Measurements from ENCODE around the gene PRPF39. TPM values are rescaled to one million over a fixed set of nuclear protein-coding genes. Genes with fewer than 3 reads are reported as not detected.

The PRPF39 gene
- total and polyA plus RNA-seq, 10 of the 15 experiments (the other 5 are each of a cell fraction or from before 2014, with no cell fraction given): 22.1 to 91.7 (median 36.9) TPM

GRCh38 chr14:45135659-45136395 is 51.9 kb downstream of the PRPF39 start, which contains the start of gene FANCM (continued):
- TF ChIP-seq BRCA1 (IDR thresholded peaks at IDR 0.05; ENCODE audit: low read depth, low read length) (no peak), SMAD5 (IDR thresholded peaks at IDR 0.05; ENCODE audit: low read depth) (no peak), TCF12 (IDR thresholded peaks at IDR 0.05; ENCODE audit: low read depth, low read length) (peak; percentile 4; the same call in 1 of the 2 replicates), CBX3 (IDR thresholded peaks at IDR 0.05; ENCODE audit: borderline replicate concordance, low read depth) (no peak), JUND (IDR thresholded peaks at IDR 0.05; ENCODE audit: low read depth, low read length) (no peak), PAX5 (IDR thresholded peaks at IDR 0.05; ENCODE audit: borderline replicate concordance, low read depth, low read length) (no peak), MEF2A (IDR thresholded peaks at IDR 0.05; ENCODE audit: insufficient read depth, low read depth, low read length) (no peak), ZNF384 (IDR thresholded peaks at IDR 0.05; ENCODE audit: borderline replicate concordance, low read depth, low read length) (no peak), ZNF274 (IDR thresholded peaks at IDR 0.05; ENCODE audit: insufficient read depth, insufficient read length) (no peak), NFYB (IDR thresholded peaks at IDR 0.05; ENCODE audit: insufficient read depth, low read depth, low read length) (peak; percentile 94), E2F8 (IDR thresholded peaks at IDR 0.05; ENCODE audit: low read depth, partially characterized antibody) (peak; percentile 93), SMAD1 (IDR thresholded peaks at IDR 0.05; ENCODE audit: low read depth, partially characterized antibody) (no peak), SRF (IDR thresholded peaks at IDR 0.05; ENCODE audit: low read depth in 2 of 2, low read length in 2 of 2) (peak in 1 of 2 experiments; percentile 62; a peak in 1 of 4 replicates), MYB (IDR thresholded peaks at IDR 0.05; ENCODE audit: borderline replicate concordance, low read depth, low read length) (no peak)
- TF ChIP-seq, protein P1, sequence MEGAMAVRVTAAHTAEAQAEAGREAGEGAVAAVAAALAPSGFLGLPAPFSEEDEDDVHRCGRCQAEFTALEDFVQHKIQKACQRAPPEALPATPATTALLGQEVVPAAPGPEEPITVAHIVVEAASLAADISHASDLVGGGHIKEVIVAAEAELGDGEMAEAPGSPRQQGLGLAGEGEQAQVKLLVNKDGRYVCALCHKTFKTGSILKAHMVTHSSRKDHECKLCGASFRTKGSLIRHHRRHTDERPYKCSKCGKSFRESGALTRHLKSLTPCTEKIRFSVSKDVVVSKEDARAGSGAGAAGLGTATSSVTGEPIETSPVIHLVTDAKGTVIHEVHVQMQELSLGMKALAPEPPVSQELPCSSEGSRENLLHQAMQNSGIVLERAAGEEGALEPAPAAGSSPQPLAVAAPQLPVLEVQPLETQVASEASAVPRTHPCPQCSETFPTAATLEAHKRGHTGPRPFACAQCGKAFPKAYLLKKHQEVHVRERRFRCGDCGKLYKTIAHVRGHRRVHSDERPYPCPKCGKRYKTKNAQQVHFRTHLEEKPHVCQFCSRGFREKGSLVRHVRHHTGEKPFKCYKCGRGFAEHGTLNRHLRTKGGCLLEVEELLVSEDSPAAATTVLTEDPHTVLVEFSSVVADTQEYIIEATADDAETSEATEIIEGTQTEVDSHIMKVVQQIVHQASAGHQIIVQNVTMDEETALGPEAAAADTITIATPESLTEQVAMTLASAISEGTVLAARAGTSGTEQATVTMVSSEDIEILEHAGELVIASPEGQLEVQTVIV (IDR thresholded peaks at IDR 0.05; ENCODE audit: borderline replicate concordance, partially characterized antibody): peak; percentile 37
- TF ChIP-seq, protein P2, sequence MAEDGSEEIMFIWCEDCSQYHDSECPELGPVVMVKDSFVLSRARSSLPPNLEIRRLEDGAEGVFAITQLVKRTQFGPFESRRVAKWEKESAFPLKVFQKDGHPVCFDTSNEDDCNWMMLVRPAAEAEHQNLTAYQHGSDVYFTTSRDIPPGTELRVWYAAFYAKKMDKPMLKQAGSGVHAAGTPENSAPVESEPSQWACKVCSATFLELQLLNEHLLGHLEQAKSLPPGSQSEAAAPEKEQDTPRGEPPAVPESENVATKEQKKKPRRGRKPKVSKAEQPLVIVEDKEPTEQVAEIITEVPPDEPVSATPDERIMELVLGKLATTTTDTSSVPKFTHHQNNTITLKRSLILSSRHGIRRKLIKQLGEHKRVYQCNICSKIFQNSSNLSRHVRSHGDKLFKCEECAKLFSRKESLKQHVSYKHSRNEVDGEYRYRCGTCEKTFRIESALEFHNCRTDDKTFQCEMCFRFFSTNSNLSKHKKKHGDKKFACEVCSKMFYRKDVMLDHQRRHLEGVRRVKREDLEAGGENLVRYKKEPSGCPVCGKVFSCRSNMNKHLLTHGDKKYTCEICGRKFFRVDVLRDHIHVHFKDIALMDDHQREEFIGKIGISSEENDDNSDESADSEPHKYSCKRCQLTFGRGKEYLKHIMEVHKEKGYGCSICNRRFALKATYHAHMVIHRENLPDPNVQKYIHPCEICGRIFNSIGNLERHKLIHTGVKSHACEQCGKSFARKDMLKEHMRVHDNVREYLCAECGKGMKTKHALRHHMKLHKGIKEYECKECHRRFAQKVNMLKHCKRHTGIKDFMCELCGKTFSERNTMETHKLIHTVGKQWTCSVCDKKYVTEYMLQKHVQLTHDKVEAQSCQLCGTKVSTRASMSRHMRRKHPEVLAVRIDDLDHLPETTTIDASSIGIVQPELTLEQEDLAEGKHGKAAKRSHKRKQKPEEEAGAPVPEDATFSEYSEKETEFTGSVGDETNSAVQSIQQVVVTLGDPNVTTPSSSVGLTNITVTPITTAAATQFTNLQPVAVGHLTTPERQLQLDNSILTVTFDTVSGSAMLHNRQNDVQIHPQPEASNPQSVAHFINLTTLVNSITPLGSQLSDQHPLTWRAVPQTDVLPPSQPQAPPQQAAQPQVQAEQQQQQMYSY (CRISPR knock-in tag; IDR thresholded peaks at IDR 0.05): no peak
- TF ChIP-seq, protein P3, sequence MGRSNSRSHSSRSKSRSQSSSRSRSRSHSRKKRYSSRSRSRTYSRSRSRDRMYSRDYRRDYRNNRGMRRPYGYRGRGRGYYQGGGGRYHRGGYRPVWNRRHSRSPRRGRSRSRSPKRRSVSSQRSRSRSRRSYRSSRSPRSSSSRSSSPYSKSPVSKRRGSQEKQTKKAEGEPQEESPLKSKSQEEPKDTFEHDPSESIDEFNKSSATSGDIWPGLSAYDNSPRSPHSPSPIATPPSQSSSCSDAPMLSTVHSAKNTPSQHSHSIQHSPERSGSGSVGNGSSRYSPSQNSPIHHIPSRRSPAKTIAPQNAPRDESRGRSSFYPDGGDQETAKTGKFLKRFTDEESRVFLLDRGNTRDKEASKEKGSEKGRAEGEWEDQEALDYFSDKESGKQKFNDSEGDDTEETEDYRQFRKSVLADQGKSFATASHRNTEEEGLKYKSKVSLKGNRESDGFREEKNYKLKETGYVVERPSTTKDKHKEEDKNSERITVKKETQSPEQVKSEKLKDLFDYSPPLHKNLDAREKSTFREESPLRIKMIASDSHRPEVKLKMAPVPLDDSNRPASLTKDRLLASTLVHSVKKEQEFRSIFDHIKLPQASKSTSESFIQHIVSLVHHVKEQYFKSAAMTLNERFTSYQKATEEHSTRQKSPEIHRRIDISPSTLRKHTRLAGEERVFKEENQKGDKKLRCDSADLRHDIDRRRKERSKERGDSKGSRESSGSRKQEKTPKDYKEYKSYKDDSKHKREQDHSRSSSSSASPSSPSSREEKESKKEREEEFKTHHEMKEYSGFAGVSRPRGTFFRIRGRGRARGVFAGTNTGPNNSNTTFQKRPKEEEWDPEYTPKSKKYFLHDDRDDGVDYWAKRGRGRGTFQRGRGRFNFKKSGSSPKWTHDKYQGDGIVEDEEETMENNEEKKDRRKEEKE (IDR thresholded peaks at IDR 0.05): no peak
